ENCODE data around the gene GPC1.

DNA sequence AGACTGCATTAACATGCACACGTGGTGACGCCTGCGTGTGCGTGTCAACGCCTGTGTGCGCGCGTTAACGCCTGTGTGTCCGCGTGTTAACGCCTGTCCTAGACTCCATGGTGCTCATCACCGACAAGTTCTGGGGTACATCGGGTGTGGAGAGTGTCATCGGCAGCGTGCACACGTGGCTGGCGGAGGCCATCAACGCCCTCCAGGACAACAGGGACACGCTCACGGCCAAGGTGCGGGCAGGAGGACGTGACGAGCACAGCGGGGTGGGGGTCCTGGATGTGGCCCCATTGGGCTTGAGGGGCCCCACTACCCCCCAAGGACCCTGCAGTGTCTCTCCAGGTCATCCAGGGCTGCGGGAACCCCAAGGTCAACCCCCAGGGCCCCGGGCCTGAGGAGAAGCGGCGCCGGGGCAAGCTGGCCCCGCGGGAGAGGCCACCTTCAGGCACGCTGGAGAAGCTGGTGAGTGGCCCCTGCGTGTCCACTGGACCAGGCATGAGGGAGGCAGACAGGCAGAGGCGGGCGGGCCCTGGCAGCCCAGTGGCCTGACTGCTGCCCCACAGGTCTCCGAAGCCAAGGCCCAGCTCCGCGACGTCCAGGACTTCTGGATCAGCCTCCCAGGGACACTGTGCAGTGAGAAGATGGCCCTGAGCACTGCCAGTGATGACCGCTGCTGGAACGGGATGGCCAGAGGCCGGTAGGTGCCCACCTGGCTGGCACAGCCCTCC is 29.2 kb downstream of the GPC1 start:
- TF ChIP-seq, protein P1, sequence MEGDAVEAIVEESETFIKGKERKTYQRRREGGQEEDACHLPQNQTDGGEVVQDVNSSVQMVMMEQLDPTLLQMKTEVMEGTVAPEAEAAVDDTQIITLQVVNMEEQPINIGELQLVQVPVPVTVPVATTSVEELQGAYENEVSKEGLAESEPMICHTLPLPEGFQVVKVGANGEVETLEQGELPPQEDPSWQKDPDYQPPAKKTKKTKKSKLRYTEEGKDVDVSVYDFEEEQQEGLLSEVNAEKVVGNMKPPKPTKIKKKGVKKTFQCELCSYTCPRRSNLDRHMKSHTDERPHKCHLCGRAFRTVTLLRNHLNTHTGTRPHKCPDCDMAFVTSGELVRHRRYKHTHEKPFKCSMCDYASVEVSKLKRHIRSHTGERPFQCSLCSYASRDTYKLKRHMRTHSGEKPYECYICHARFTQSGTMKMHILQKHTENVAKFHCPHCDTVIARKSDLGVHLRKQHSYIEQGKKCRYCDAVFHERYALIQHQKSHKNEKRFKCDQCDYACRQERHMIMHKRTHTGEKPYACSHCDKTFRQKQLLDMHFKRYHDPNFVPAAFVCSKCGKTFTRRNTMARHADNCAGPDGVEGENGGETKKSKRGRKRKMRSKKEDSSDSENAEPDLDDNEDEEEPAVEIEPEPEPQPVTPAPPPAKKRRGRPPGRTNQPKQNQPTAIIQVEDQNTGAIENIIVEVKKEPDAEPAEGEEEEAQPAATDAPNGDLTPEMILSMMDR (IDR thresholded peaks at IDR 0.05; ENCODE audit: extremely low read depth in 1 of 2, insufficient read depth in 1 of 2, low read depth in 1 of 2, low read length in 2 of 2): no peak
- no peak for TF ChIP-seq POLR2A (IDR thresholded peaks at IDR 0.05; ENCODE audit: low read depth, low read length)
- TF ChIP-seq EZH2 (IDR thresholded peaks at IDR 0.05; ENCODE audit: borderline replicate concordance, low read depth, low read length, severe bottlenecking): no peak
- no peak for TF ChIP-seq POLR2AphosphoS5 (IDR thresholded peaks at IDR 0.05; ENCODE audit: insufficient read depth, low read depth, low read length)
- TF ChIP-seq, protein P2, sequence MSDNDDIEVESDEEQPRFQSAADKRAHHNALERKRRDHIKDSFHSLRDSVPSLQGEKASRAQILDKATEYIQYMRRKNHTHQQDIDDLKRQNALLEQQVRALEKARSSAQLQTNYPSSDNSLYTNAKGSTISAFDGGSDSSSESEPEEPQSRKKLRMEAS (IDR thresholded peaks at IDR 0.05; ENCODE audit: insufficient read depth, insufficient read length): no peak
- TF ChIP-seq GATA2 (IDR thresholded peaks at IDR 0.05; ENCODE audit: insufficient read depth, insufficient read length, low read depth, low read length): no peak
- TF ChIP-seq FOS (IDR thresholded peaks at IDR 0.05; ENCODE audit: borderline replicate concordance, insufficient read depth, low read length): no peak
